ENCODE measurements around the gene ILDR1. TPM values are rescaled to one million over a fixed set of nuclear protein-coding genes. Genes with fewer than 3 reads are reported as not detected.

ILDR1 gene
- total RNA-seq, 2 experiments from 2014 or later = not detected

- ChIA-PET CTCF (no interaction called here), POLR2A (no interaction called here)
- no peaks in the 10 kb centered on the region for H3K36me3 Mint-ChIP-seq (ENCODE audit: low read depth)
- ATAC-seq (no peak), DNase-seq (no peak)
- no peaks in the 10 kb centered on the region for H3K9me3 Mint-ChIP-seq
- no peak overlapping the region for H3K4me3 Mint-ChIP-seq
- intact Hi-C loops (cut with micrococcal nuclease) = no loop called here
- peaks cover 17% of the 10 kb centered on the region for H3K4me1 Mint-ChIP-seq (ENCODE audit: low read depth)
- H3K27ac Mint-ChIP-seq = no peak overlapping the region
- peaks cover 18% of the 10 kb centered on the region for H3K27me3 Mint-ChIP-seq
- TF ChIP-seq, protein P1, sequence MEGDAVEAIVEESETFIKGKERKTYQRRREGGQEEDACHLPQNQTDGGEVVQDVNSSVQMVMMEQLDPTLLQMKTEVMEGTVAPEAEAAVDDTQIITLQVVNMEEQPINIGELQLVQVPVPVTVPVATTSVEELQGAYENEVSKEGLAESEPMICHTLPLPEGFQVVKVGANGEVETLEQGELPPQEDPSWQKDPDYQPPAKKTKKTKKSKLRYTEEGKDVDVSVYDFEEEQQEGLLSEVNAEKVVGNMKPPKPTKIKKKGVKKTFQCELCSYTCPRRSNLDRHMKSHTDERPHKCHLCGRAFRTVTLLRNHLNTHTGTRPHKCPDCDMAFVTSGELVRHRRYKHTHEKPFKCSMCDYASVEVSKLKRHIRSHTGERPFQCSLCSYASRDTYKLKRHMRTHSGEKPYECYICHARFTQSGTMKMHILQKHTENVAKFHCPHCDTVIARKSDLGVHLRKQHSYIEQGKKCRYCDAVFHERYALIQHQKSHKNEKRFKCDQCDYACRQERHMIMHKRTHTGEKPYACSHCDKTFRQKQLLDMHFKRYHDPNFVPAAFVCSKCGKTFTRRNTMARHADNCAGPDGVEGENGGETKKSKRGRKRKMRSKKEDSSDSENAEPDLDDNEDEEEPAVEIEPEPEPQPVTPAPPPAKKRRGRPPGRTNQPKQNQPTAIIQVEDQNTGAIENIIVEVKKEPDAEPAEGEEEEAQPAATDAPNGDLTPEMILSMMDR (IDR thresholded peaks at IDR 0.05) = no peak
Observed at GRCh38 chr3:122004107-122004506, 17.9 kb downstream of the ILDR1 start.

DNA sequence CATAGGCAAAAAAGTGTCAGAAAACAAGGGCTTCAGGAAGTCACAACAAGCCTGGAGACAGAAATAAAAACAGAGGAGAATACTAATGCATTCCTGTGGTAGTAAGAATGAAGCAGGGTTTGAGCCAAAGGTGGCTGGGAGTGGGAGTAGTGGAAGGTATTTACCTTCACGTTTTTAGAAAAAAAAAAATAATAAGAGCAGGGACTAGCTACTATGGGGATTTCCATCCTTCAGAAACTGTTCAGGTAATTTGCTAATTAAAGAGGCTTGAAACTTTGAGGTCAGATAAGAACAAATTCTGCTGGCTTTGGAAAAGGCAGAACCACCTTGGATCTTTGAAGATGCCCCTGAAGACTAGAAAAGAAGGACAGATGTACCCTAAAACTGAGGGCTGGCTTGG lies 18.4 kb downstream of the ILDR1 start:
- no peak overlapping the region for H3K27ac Mint-ChIP-seq
- ATAC-seq (no peak), DNase-seq (no peak)
- ChIA-PET POLR2A (no interaction called here), CTCF (no interaction called here)
- peaks cover 18% of the 10 kb centered on the region for H3K27me3 Mint-ChIP-seq
- TF ChIP-seq, protein P1 (IDR thresholded peaks at IDR 0.05) = no peak
- intact Hi-C loops (cut with micrococcal nuclease) = no loop called here
- H3K4me1 Mint-ChIP-seq (ENCODE audit: low read depth) = peaks cover 20% of the 10 kb centered on the region
- H3K4me3 Mint-ChIP-seq = no peak overlapping the region
- no peaks in the 10 kb centered on the region for H3K36me3 Mint-ChIP-seq (ENCODE audit: low read depth)
- H3K9me3 Mint-ChIP-seq = no peaks in the 10 kb centered on the region

- H3K9me3 Mint-ChIP-seq = no peaks in the 10 kb centered on the region
- intact Hi-C loops (cut with micrococcal nuclease) = no loop called here
- H3K27me3 Mint-ChIP-seq = peaks cover 19% of the 10 kb centered on the region
- DNase-seq = no peak
- H3K27ac Mint-ChIP-seq = no peak overlapping the region
- H3K36me3 Mint-ChIP-seq (ENCODE audit: low read depth) = no peaks in the 10 kb centered on the region
- ATAC-seq = no peak
- ChIA-PET CTCF (no interaction called here), POLR2A (no interaction called here)
- TF ChIP-seq, protein P1 (IDR thresholded peaks at IDR 0.05) = no peak
- H3K4me1 Mint-ChIP-seq (ENCODE audit: low read depth) = peaks cover 24% of the 10 kb centered on the region
- no peak overlapping the region for H3K4me3 Mint-ChIP-seq
Observed at GRCh38 chr3:122003112-122003511, 18.9 kb downstream of the ILDR1 start.

GRCh38 chr3:122002611-122003010 lies 19.4 kb downstream of the ILDR1 start:
- Mint-ChIP-seq H3K36me3 (ENCODE audit: low read depth) (no peaks in the 10 kb centered on the region), H3K4me3 (no peak overlapping the region), H3K27me3 (peaks cover 21% of the 10 kb centered on the region), H3K27ac (no peak overlapping the region), H3K9me3 (no peaks in the 10 kb centered on the region), H3K4me1 (ENCODE audit: low read depth) (peaks cover 27% of the 10 kb centered on the region)
- DNase-seq = no peak
- no peak for ATAC-seq
- TF ChIP-seq, protein P1 (IDR thresholded peaks at IDR 0.05) = no peak
- POLR2A ChIA-PET = no interaction called here
- intact Hi-C loops (cut with micrococcal nuclease) = no loop called here
- CTCF ChIA-PET = interaction anchor here (0.7 kb wide), 1 partner anchor 10 kb away, joined by 3 read pairs; no protein-coding TSS in a partner anchor

DNA sequence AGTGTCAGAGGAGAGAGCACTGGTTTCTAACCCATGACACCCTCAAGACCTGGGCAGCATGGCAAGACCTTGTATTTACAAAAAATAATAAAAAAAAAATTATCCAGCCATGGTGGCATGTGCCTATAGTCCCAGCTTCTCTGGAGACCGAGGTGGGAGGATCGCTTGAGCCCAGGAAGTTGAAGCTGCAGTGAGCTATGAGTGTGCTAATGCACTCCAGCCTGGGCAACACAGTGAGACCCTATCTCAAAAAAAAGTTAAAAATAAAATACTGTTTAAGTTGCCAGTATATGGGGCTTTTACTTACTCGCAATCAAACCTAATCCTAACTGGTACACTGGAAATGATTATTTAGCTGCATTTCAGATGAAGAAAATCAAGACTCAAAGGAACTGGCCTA lies 20.2 kb downstream of the ILDR1 start:
- TF ChIP-seq, protein P1 (IDR thresholded peaks at IDR 0.05) = no peak
- ChIA-PET POLR2A (no interaction called here), CTCF (interaction anchor here (0.7 kb wide), 1 partner anchor 10 kb away, joined by 3 read pairs; no protein-coding TSS in a partner anchor)
- ATAC-seq = no peak
- Mint-ChIP-seq H3K27me3 (peaks cover 21% of the 10 kb centered on the region), H3K4me1 (ENCODE audit: low read depth) (peaks cover 27% of the 10 kb centered on the region), H3K4me3 (no peak overlapping the region), H3K36me3 (ENCODE audit: low read depth) (no peaks in the 10 kb centered on the region), H3K9me3 (no peaks in the 10 kb centered on the region), H3K27ac (no peak overlapping the region)
- intact Hi-C loops (cut with micrococcal nuclease) = no loop called here
- no peak for DNase-seq

All from activated CD8-positive, alpha-beta T cell treated with anti-CD3 and anti-CD28 coated beads for 36 hours (primary cell).